Measurements from ENCODE around the gene ZNF615. TPM values are rescaled to one million over a fixed set of nuclear protein-coding genes. Genes with fewer than 3 reads are reported as not detected.

Gene ZNF615
- polyA plus RNA-seq, 3 donors = 1.8 to 2.4 (median 2.2) TPM

DNA sequence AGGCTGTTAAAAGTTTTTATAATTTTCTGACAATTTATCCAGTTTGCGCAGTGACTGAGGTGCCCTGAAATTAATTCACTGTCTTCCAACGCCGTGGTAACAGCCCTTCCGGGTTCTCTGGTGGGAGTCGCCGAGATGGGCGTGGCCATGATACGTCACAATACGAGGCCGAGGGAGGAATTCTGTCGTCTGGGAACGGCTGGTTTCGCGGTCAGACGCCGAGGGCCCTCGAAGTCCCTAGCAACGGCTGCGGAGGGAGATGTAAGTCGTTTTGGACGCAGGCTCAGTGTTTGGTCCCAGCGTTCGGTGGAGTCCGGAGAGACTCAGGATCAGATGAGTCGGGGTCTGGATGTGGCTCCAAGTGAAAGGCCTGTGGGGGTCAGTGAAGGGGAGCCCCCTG lies 59.0 kb downstream of the ZNF615 start:
- H3K27ac Mint-ChIP-seq = no peak overlapping the region
- DNase-seq = no peak
- H2AFZ ChIP-seq (ENCODE audit: insufficient read depth, low read depth, low read length, poor library complexity, severe bottlenecking) = no peak overlapping the region
- peaks cover 9 to 12% of the 10 kb centered on the region in 2 donors for H3K36me3 Mint-ChIP-seq
- H3K27me3 ChIP-seq (ENCODE audit: control insufficient read depth in 2 of 2, insufficient read depth in 2 of 2, low read length in 2 of 2) = no peaks in the 10 kb centered on the region
- H3K9me3 Mint-ChIP-seq = peaks cover 60 to 88% (median 84%) of the 10 kb centered on the region in 7 donors
- H3K4me2 ChIP-seq (replicated peaks; ENCODE audit: extremely low read depth, low read length, poor library complexity, severe bottlenecking) = no peak overlapping the region
- intact Hi-C loops (cut with micrococcal nuclease) = no loop called here
- peak overlapping the region in 1 of 3 experiments; percentile 41 for H3K4me3 ChIP-seq (replicated peaks in 1 of 3; ENCODE audit: low read depth in 2 of 3, low read length in 3 of 3)
- H3K79me2 ChIP-seq (ENCODE audit: insufficient read depth, low read length) = no peaks in the 10 kb centered on the region
- H3K36me3 ChIP-seq (replicated peaks in 1 of 2; ENCODE audit: control insufficient read depth in 1 of 2, insufficient read depth in 2 of 2, low read length in 2 of 2) = peaks cover 13 to 19% of the 10 kb centered on the region in 2 donors
- no peak overlapping the region for H3K9ac ChIP-seq (ENCODE audit: insufficient read depth, low read length, poor library complexity, severe bottlenecking)
- H3K4me1 ChIP-seq (ENCODE audit: control insufficient read depth in 1 of 2, insufficient read depth in 2 of 2, low read length in 2 of 2) = no peaks in the 10 kb centered on the region
- H3K9me3 ChIP-seq (replicated peaks in 1 of 2; ENCODE audit: control insufficient read depth in 1 of 2, insufficient read depth in 1 of 2, low read length in 2 of 2) = peaks cover 60 to 88% of the 10 kb centered on the region in 2 donors
- TF ChIP-seq, protein P1, sequence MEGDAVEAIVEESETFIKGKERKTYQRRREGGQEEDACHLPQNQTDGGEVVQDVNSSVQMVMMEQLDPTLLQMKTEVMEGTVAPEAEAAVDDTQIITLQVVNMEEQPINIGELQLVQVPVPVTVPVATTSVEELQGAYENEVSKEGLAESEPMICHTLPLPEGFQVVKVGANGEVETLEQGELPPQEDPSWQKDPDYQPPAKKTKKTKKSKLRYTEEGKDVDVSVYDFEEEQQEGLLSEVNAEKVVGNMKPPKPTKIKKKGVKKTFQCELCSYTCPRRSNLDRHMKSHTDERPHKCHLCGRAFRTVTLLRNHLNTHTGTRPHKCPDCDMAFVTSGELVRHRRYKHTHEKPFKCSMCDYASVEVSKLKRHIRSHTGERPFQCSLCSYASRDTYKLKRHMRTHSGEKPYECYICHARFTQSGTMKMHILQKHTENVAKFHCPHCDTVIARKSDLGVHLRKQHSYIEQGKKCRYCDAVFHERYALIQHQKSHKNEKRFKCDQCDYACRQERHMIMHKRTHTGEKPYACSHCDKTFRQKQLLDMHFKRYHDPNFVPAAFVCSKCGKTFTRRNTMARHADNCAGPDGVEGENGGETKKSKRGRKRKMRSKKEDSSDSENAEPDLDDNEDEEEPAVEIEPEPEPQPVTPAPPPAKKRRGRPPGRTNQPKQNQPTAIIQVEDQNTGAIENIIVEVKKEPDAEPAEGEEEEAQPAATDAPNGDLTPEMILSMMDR (IDR thresholded peaks at IDR 0.05) = no peak
- peaks cover 0 to 2% (median 0%) of the 10 kb centered on the region in 3 donors for H3K27me3 Mint-ChIP-seq (ENCODE audit: low read depth in 3 of 3)
- H4K20me1 ChIP-seq (ENCODE audit: insufficient read depth, low read length) = no peaks in the 10 kb centered on the region
- H3K4me1 Mint-ChIP-seq = peaks cover 7% of the 10 kb centered on the region
- H3K4me3 Mint-ChIP-seq = peak overlapping the region in 1 of 2 donors; percentile 47
- H3K27ac ChIP-seq (ENCODE audit: low read depth in 1 of 2, low read length in 2 of 2) = no peak overlapping the region
- WGBS (ENCODE audit: insufficient coverage) = 13% methylated on average over 25 of the region's 25 CpGs

DNA sequence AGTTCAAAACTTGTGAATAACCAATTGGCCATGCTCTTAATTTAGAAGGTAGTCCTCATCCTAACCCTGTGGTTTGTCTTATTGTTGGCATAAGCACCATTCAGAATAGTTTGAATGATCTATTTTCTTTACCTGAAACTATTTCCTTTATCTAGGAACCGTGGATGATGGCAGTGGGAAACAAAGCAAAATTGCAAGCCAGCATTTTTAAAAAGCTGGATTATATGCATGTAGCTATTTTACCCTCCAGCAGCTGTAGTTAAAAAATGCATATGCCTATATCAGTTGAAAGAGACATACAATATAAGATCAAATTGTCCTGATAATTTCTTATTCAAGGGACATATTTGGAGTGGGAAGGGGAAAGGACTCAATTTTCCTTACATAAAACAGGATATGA lies 61.4 kb downstream of the ZNF615 start:
- no peak overlapping the region for H3K9ac ChIP-seq (ENCODE audit: insufficient read depth, low read length, poor library complexity, severe bottlenecking)
- no CpG with 5 or more reads among the region's 1 CpG for WGBS (ENCODE audit: insufficient coverage)
- peak overlapping the region in 1 of 3 experiments; percentile 43 for H3K4me3 ChIP-seq (replicated peaks in 1 of 3; ENCODE audit: low read depth in 2 of 3, low read length in 3 of 3)
- H3K4me1 Mint-ChIP-seq = peaks cover 5% of the 10 kb centered on the region
- H3K79me2 ChIP-seq (ENCODE audit: insufficient read depth, low read length) = no peaks in the 10 kb centered on the region
- no peak overlapping the region for H3K4me2 ChIP-seq (replicated peaks; ENCODE audit: extremely low read depth, low read length, poor library complexity, severe bottlenecking)
- intact Hi-C loops (cut with micrococcal nuclease) = no loop called here
- no peak overlapping the region for H3K4me3 Mint-ChIP-seq
- peaks cover 67 to 96% (median 93%) of the 10 kb centered on the region in 7 donors for H3K9me3 Mint-ChIP-seq
- peaks cover 35 to 43% of the 10 kb centered on the region in 2 donors for H3K36me3 ChIP-seq (replicated peaks in 1 of 2; ENCODE audit: control insufficient read depth in 1 of 2, insufficient read depth in 2 of 2, low read length in 2 of 2)
- no peak overlapping the region for H2AFZ ChIP-seq (ENCODE audit: insufficient read depth, low read depth, low read length, poor library complexity, severe bottlenecking)
- TF ChIP-seq, protein P1 (IDR thresholded peaks at IDR 0.05) = no peak
- H3K9me3 ChIP-seq (replicated peaks in 1 of 2; ENCODE audit: control insufficient read depth in 1 of 2, insufficient read depth in 1 of 2, low read length in 2 of 2) = peaks cover 65 to 96% of the 10 kb centered on the region in 2 donors
- no peaks in the 10 kb centered on the region for H4K20me1 ChIP-seq (ENCODE audit: insufficient read depth, low read length)
- no peak overlapping the region for H3K27ac Mint-ChIP-seq
- no peak overlapping the region for H3K27ac ChIP-seq (ENCODE audit: low read depth in 1 of 2, low read length in 2 of 2)
- DNase-seq = no peak
- peaks cover 33 to 35% of the 10 kb centered on the region in 2 donors for H3K36me3 Mint-ChIP-seq
- peaks cover 0 to 4% (median 0%) of the 10 kb centered on the region in 3 donors for H3K27me3 Mint-ChIP-seq (ENCODE audit: low read depth in 3 of 3)
- H3K4me1 ChIP-seq (ENCODE audit: control insufficient read depth in 1 of 2, insufficient read depth in 2 of 2, low read length in 2 of 2) = no peaks in the 10 kb centered on the region
- no peaks in the 10 kb centered on the region for H3K27me3 ChIP-seq (ENCODE audit: control insufficient read depth in 2 of 2, insufficient read depth in 2 of 2, low read length in 2 of 2)

All from CD14-positive monocyte (primary cell).